ENCODE data around the gene PBX4.

DNA sequence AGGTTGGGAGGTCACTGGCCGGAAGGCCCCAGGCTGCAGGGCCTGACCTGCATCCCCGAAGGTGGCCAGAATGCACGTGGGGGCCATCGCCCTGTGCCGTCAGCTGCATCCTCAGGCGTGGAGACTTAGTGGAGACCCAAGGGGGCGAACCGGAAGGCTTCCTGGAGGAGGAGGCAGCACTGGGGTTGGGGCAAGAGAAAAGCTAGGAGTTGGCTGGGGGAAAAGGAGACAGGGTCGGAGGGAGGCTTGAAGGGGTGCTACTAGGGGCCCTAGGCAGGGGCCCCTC, 91.2 kb downstream of the PBX4 start:
- TF ChIP-seq, protein P1, sequence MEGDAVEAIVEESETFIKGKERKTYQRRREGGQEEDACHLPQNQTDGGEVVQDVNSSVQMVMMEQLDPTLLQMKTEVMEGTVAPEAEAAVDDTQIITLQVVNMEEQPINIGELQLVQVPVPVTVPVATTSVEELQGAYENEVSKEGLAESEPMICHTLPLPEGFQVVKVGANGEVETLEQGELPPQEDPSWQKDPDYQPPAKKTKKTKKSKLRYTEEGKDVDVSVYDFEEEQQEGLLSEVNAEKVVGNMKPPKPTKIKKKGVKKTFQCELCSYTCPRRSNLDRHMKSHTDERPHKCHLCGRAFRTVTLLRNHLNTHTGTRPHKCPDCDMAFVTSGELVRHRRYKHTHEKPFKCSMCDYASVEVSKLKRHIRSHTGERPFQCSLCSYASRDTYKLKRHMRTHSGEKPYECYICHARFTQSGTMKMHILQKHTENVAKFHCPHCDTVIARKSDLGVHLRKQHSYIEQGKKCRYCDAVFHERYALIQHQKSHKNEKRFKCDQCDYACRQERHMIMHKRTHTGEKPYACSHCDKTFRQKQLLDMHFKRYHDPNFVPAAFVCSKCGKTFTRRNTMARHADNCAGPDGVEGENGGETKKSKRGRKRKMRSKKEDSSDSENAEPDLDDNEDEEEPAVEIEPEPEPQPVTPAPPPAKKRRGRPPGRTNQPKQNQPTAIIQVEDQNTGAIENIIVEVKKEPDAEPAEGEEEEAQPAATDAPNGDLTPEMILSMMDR (IDR thresholded peaks at IDR 0.05; ENCODE audit: low read length), result no peak
- no peak for TF ChIP-seq EZH2 (IDR thresholded peaks at IDR 0.05; ENCODE audit: borderline replicate concordance, low read length)

Measured in OCI-LY1 (cell line).